HCT116 (cell line): ENCODE measurements around the gene ARSI. TPM values are rescaled to one million over a fixed set of nuclear protein-coding genes. Genes with fewer than 3 reads are reported as not detected.

Experiments used
- ATAC-seq: fragments of 200-7000 bp; cut with Tn5 transposase; 2 replicates; pipeline ENCODE4 v1.9.1; 2020; ENCODE audit warnings: mild to moderate bottlenecking, moderate library complexity
- BruUV-seq: library from RNA; stranded (reverse); fragments of 400-500 nt; replicated peaks from 2 replicates; lab custom pipeline; 2021; lab: Mats Ljungman, UMichigan
- CTCF ChIA-PET: fragments of 300-600 bp; sonication (Branson Sonifier 250); formaldehyde crosslinking; loops from one replicate; lab custom pipeline; 2021; ENCODE audit warnings: antibody characterized with exemption; lab: Charles Lee
- POLR2A ChIA-PET: fragments of 300-600, 350-600 bp; sonication (Branson Sonifier 250); formaldehyde crosslinking; loops from one replicate; lab custom pipeline; 2021; ENCODE audit warnings: antibody characterized with exemption; lab: Charles Lee
- RAD21 ChIA-PET, 2 experiments: fragments of 300-600 bp; sonication (Branson Sonifier 250); formaldehyde crosslinking; loops; one replicate each; lab custom pipeline; 2023; ENCODE audit warnings: low total read pairs in 2 of 2; ENCODE audit not compliant: uncharacterized antibody in 2 of 2, unreplicated experiment in 2 of 2, low non-redundant PET in 1 of 2; lab: Charles Lee
- DNase-seq: peaks from one replicate; pipeline ENCODE4 v3.0.0-alpha.2; 2010; ENCODE audit warnings: low read depth, low spot score
- H2AFZ ChIP-seq: fragments of 200-600 bp; shearing (Covaris generic), sonication (generic); 2 replicates; pipeline ENCODE4 v1.6.1; 2017; ENCODE audit warnings: low read depth, mixed run types, mixed read lengths, antibody characterized with exemption, low read length; ENCODE audit not compliant: poor library complexity, severe bottlenecking
- H3K27ac ChIP-seq: 2 replicates; pipeline ENCODE4 v1.5.1; 2012; ENCODE audit warnings: low read depth, low read length
- H3K27me3 ChIP-seq: fragments of 200-600 bp; sonication (generic); 2 replicates; pipeline ENCODE4 v1.6.1; 2016; ENCODE audit warnings: mixed run types, low read length, mixed read lengths; ENCODE audit not compliant: insufficient read depth
- H3K36me3 ChIP-seq, 2 experiments: fragments of 200-500 bp in 1 of 2; fragments of 200-600 bp in 1 of 2; sonication (Bioruptor generic) in 1 of 2; sonication (generic) in 1 of 2; 2 replicates each; pipeline versions ENCODE4 v1.5.1 to v1.6.1; 2014 to 2016; ENCODE audit warnings: low read length in 2 of 2, inconsistent platforms in 1 of 2, mixed read lengths in 1 of 2, mixed run types in 1 of 2; ENCODE audit not compliant: insufficient read depth in 2 of 2, control insufficient read depth in 1 of 2
- H3K4me1 ChIP-seq, 2 experiments: fragments of 200-600 bp in 1 of 2; sonication (generic) in 1 of 2; 2 replicates each; pipeline versions ENCODE4 v1.5.1 to v1.6.1; 2012 to 2017; ENCODE audit warnings: low read length in 2 of 2, inconsistent platforms in 1 of 2, mild to moderate bottlenecking in 1 of 2, mixed read lengths in 1 of 2, mixed run types in 1 of 2, moderate library complexity in 1 of 2; ENCODE audit not compliant: insufficient read depth in 2 of 2, control insufficient read depth in 1 of 2
- H3K4me2 ChIP-seq: fragments of 200-600 bp; sonication (generic); 2 replicates; pipeline ENCODE4 v1.6.1; 2017; ENCODE audit warnings: mixed run types, low read length, mixed read lengths
- H3K4me3 ChIP-seq, 2 experiments: fragments of 200-600 bp in 1 of 2; sonication (generic) in 1 of 2; replicated peaks in 1 of 2; 2 replicates each; pipeline ENCODE4 v1.5.1; 2011 to 2016; ENCODE audit warnings: low read length in 2 of 2, control low read depth in 1 of 2, low read depth in 1 of 2, mild to moderate bottlenecking in 1 of 2, mixed read lengths in 1 of 2, mixed run types in 1 of 2
- H3K79me2 ChIP-seq: fragments of 200-600 bp; sonication (generic); 2 replicates; pipeline ENCODE4 v1.6.1; 2017; ENCODE audit warnings: mild to moderate bottlenecking, mixed run types, low read length, moderate library complexity, mixed read lengths; ENCODE audit not compliant: insufficient read depth
- H3K9ac ChIP-seq: fragments of 200-600 bp; sonication (generic); 2 replicates; pipeline ENCODE4 v1.6.1; 2016; ENCODE audit warnings: low read length, mixed read lengths
- H3K9me2 ChIP-seq: fragments of 200-600 bp; sonication (generic), shearing (Covaris generic); 2 replicates; pipeline ENCODE4 v1.6.1; 2017; ENCODE audit warnings: mixed run types, mild to moderate bottlenecking, moderate library complexity; ENCODE audit not compliant: insufficient read depth
- H3K9me3 ChIP-seq, 2 experiments: fragments of 200-500 bp in 1 of 2; fragments of 200-600 bp in 1 of 2; sonication (Bioruptor generic) in 1 of 2; sonication (generic) in 1 of 2; 2 replicates each; pipeline ENCODE4 v1.6.1; 2014 to 2017; ENCODE audit warnings: low read length in 2 of 2, mixed read lengths in 2 of 2, inconsistent platforms in 1 of 2, low read depth in 1 of 2, mild to moderate bottlenecking in 1 of 2, mixed run types in 1 of 2, moderate library complexity in 1 of 2; ENCODE audit not compliant: control insufficient read depth in 1 of 2, insufficient read depth in 1 of 2
- H4K20me1 ChIP-seq: fragments of 200-600 bp; sonication (generic), shearing (Covaris generic); 2 replicates; pipeline ENCODE4 v1.6.1; 2017; ENCODE audit warnings: mixed run types, mild to moderate bottlenecking, moderate library complexity; ENCODE audit not compliant: insufficient read depth
- ELF1 ChIP-seq: IDR thresholded peaks from 2 replicates; pipeline ENCODE4 v1.6.1; 2012; ENCODE audit warnings: low read depth, borderline replicate concordance
- EZH2 ChIP-seq: fragments of 200-600 bp; sonication (generic); IDR thresholded peaks from 2 replicates; pipeline ENCODE4 v1.6.1; 2017; ENCODE audit warnings: antibody characterized with exemption, mixed run types
- EZH2phosphoT487 ChIP-seq: fragments of 200-600 bp; IDR thresholded peaks from 2 replicates; pipeline ENCODE4 v1.6.1; 2018; ENCODE audit warnings: antibody characterized with exemption, borderline replicate concordance
- POLR2AphosphoS5 ChIP-seq: IDR thresholded peaks from 2 replicates; pipeline ENCODE4 v1.6.1; 2011; ENCODE audit warnings: mild to moderate bottlenecking, low read depth, low read length, moderate library complexity
- SRF ChIP-seq: IDR thresholded peaks from 2 replicates; pipeline ENCODE4 v1.6.1; 2012; ENCODE audit warnings: low read depth
- intact Hi-C: fragments of 100-400 bp; cut with micrococcal nuclease; formaldehyde crosslinking; loops from 2 replicates; pipeline ENCODE4 v1.10.0; 2022
- total RNA-seq: library from RNA; stranded (reverse); gene quantifications from one replicate; pipeline ENCODE4 v1.2.1, GENCODE V29; 2021; ENCODE audit not compliant: unreplicated experiment
- TF ChIP-seq, protein P1 (sequence below): IDR thresholded peaks from 2 replicates; pipeline ENCODE4 v1.6.1; 2012; ENCODE audit warnings: low read depth

ARSI gene
- total RNA-seq, 1 experiment from 2014 or later, result 0.07 TPM

DNA sequence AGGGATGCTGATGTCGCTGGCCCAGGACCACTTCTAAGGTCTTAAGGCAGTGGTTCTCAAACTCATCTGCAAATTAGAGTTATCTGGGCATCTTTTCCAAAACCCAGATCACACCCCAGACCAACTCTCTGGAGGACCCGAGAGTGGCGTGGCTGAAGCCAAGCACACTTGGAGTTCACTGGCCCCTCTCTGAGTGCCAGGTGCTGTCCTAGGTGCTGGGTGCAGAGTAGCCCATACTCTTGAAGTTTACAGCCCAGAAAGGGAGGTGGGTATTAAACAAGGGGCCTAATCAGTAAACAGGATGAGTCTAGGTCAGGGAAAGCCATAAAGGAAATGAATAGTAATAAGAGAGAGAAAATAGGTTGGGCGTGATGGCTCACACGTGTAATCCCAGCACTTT is 30.8 kb downstream of the ARSI start:
- ChIA-PET CTCF (interaction anchor here (1.4 to 1.8 kb wide), 3 partner anchors 19 to 164 kb away, joined by 4 to 20 read pairs (median 4); no protein-coding TSS in a partner anchor), RAD21 (interaction anchor here (1.0 kb wide), 1 partner anchor 164 kb away, joined by 3 to 6 read pairs; no protein-coding TSS in a partner anchor)
- BruUV-seq, result no TSS peak

More for the DNA sequence above, 30.8 kb downstream of the ARSI start:
- TF ChIP-seq EZH2phosphoT487 (no peak), SRF (no peak), ELF1 (no peak), POLR2AphosphoS5 (no peak), EZH2 (no peak)
- TF ChIP-seq, protein P1, sequence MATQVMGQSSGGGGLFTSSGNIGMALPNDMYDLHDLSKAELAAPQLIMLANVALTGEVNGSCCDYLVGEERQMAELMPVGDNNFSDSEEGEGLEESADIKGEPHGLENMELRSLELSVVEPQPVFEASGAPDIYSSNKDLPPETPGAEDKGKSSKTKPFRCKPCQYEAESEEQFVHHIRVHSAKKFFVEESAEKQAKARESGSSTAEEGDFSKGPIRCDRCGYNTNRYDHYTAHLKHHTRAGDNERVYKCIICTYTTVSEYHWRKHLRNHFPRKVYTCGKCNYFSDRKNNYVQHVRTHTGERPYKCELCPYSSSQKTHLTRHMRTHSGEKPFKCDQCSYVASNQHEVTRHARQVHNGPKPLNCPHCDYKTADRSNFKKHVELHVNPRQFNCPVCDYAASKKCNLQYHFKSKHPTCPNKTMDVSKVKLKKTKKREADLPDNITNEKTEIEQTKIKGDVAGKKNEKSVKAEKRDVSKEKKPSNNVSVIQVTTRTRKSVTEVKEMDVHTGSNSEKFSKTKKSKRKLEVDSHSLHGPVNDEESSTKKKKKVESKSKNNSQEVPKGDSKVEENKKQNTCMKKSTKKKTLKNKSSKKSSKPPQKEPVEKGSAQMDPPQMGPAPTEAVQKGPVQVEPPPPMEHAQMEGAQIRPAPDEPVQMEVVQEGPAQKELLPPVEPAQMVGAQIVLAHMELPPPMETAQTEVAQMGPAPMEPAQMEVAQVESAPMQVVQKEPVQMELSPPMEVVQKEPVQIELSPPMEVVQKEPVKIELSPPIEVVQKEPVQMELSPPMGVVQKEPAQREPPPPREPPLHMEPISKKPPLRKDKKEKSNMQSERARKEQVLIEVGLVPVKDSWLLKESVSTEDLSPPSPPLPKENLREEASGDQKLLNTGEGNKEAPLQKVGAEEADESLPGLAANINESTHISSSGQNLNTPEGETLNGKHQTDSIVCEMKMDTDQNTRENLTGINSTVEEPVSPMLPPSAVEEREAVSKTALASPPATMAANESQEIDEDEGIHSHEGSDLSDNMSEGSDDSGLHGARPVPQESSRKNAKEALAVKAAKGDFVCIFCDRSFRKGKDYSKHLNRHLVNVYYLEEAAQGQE, result no peak
- Histone ChIP-seq H3K36me3 (no peaks in the 10 kb centered on the region), H3K9ac (no peak overlapping the region), H3K9me3 (no peaks in the 10 kb centered on the region), H3K4me1 (no peaks in the 10 kb centered on the region; a peak in 1 of 4 replicates), H2AFZ (no peak overlapping the region), H3K4me2 (no peak overlapping the region), H4K20me1 (no peaks in the 10 kb centered on the region), H3K4me3 (no peak overlapping the region), H3K27ac (no peak overlapping the region), H3K27me3 (no peaks in the 10 kb centered on the region), H3K9me2 (no peaks in the 10 kb centered on the region), H3K79me2 (no peaks in the 10 kb centered on the region)
- DNase-seq (no peak), ATAC-seq (no peak)
- POLR2A ChIA-PET, result interaction anchor here (1.0 kb wide), 1 partner anchor 21 kb away, joined by 3 read pairs; no protein-coding TSS in a partner anchor
- intact Hi-C loops, result loop anchor here (1.0 kb wide), 2 partner anchors 78 to 164 kb away; no protein-coding TSS in a partner anchor
